ENCODE measurements around the gene EPS8L3.
A peak's percentile ranks its signal among the peaks of the same experiment; 100 is the strongest.
"Not testable (repeated sequence)": the region's sequence is repeated elsewhere in the genome, so short reads cannot be mapped to it uniquely, and the experiment has no call there.

EPS8L3 gene

DNA sequence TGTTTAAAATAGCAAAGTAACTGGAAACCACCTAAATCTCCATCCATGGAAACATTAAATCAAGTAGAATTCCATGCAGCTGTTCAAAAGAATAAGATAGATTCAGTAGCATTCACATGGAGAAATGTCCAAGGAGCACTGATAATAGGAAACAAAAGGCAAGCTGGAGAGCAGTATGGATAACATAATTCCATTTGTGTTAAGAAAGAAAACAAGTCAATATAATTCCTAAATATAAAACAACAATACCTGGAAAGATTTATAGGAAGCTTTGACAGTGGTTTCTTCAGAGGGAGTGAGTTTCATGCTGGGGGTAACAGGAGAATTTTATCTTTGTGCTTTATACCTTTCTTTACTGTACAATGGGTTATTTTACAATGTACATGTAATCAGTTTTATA, 36.6 kb upstream of the EPS8L3 start:
- no peak overlapping the region for H3K27ac ChIP-seq (ENCODE audit: low read length)
- H3K79me2 ChIP-seq (ENCODE audit: low read length) = no peaks in the 10 kb centered on the region
- no peaks in the 10 kb centered on the region for H3K27me3 ChIP-seq (replicated peaks; ENCODE audit: insufficient read depth, low read length)
- no peaks in the 10 kb centered on the region for H4K20me1 ChIP-seq (ENCODE audit: insufficient read depth, low read length)
- H3F3A ChIP-seq (ENCODE audit: insufficient read depth, low read length) = peaks cover 26% of the 10 kb centered on the region
- no peaks in the 10 kb centered on the region for H3K9me2 ChIP-seq (replicated peaks; ENCODE audit: insufficient read depth, low read length)
- no peaks in the 10 kb centered on the region for H3K9me3 ChIP-seq (replicated peaks; ENCODE audit: insufficient read depth, low read length)
- no peak overlapping the region for H3K9ac ChIP-seq (ENCODE audit: low read length)
- DNase-seq = no peak
- H3K36me3 ChIP-seq (replicated peaks; ENCODE audit: insufficient read depth, low read length) = no peaks in the 10 kb centered on the region
- no peak overlapping the region for H3K4me2 ChIP-seq (ENCODE audit: low read depth, low read length)
- no peak overlapping the region for H2AFZ ChIP-seq (ENCODE audit: low read length)
- H3K4me1 ChIP-seq (ENCODE audit: low read length) = peaks cover 36% of the 10 kb centered on the region
- no peak for TF ChIP-seq EZH2phosphoT487 (IDR thresholded peaks at IDR 0.05; ENCODE audit: low read length)
- no peak for TF ChIP-seq CTCF (IDR thresholded peaks at IDR 0.05; ENCODE audit: low read length)
- TF ChIP-seq EZH2 (optimal IDR thresholded peaks at IDR 0.05; ENCODE audit: low read depth, low read length) = no peak
- H3K4me3 ChIP-seq (ENCODE audit: low read length) = no peak overlapping the region

DNA sequence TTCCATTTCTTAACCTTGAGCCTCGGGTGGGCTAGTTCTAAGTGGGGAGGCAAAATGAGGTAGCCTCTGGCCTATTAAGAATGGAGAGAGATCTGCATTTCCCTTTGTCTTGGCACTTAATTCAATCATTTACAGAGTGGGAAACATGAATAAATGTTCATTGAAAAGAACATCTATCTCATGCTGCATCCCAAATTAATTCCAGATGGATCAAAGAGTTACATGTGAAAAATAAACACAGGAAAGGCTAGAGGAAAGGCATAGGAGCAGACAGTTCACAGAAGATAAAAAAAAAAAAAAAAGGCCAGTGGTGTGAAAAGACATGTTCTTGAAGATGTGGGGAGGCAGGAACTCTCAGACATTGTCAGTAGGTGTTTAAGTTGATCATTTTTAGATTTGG, 35.7 kb upstream of the EPS8L3 start:
- Histone ChIP-seq H3K9me3 (replicated peaks; ENCODE audit: insufficient read depth, low read length) (no peaks in the 10 kb centered on the region), H3K9me2 (replicated peaks; ENCODE audit: insufficient read depth, low read length) (no peaks in the 10 kb centered on the region), H3K4me2 (ENCODE audit: low read depth, low read length) (no peak overlapping the region), H3K79me2 (ENCODE audit: low read length) (no peaks in the 10 kb centered on the region), H4K20me1 (ENCODE audit: insufficient read depth, low read length) (no peaks in the 10 kb centered on the region), H3K9ac (ENCODE audit: low read length) (no peak overlapping the region), H3K27me3 (replicated peaks; ENCODE audit: insufficient read depth, low read length) (no peaks in the 10 kb centered on the region), H3K36me3 (replicated peaks; ENCODE audit: insufficient read depth, low read length) (no peaks in the 10 kb centered on the region), H3K4me3 (ENCODE audit: low read length) (no peak overlapping the region), H2AFZ (ENCODE audit: low read length) (no peak overlapping the region), H3F3A (ENCODE audit: insufficient read depth, low read length) (peaks cover 26% of the 10 kb centered on the region), H3K27ac (ENCODE audit: low read length) (no peak overlapping the region), H3K4me1 (ENCODE audit: low read length) (peaks cover 34% of the 10 kb centered on the region)
- no peak for TF ChIP-seq EZH2 (optimal IDR thresholded peaks at IDR 0.05; ENCODE audit: low read depth, low read length)
- no peak for TF ChIP-seq EZH2phosphoT487 (IDR thresholded peaks at IDR 0.05; ENCODE audit: low read length)
- TF ChIP-seq CTCF (IDR thresholded peaks at IDR 0.05; ENCODE audit: low read length) = no peak
- DNase-seq = no peak

- H3K4me3 ChIP-seq (ENCODE audit: low read length); H3F3A ChIP-seq (ENCODE audit: insufficient read depth, low read length); H3K9me3 ChIP-seq (replicated peaks; ENCODE audit: insufficient read depth, low read length); H3K79me2 ChIP-seq (ENCODE audit: low read length); H2AFZ ChIP-seq (ENCODE audit: low read length); H3K9me2 ChIP-seq (replicated peaks; ENCODE audit: insufficient read depth, low read length); DNase-seq; H3K4me2 ChIP-seq (ENCODE audit: low read depth, low read length); H4K20me1 ChIP-seq (ENCODE audit: insufficient read depth, low read length); H3K27ac ChIP-seq (ENCODE audit: low read length); H3K27me3 ChIP-seq (replicated peaks; ENCODE audit: insufficient read depth, low read length); H3K36me3 ChIP-seq (replicated peaks; ENCODE audit: insufficient read depth, low read length); H3K9ac ChIP-seq (ENCODE audit: low read length): not testable (repeated sequence)
- H3K4me1 ChIP-seq (ENCODE audit: low read length) = peaks cover 13% of the 10 kb centered on the region
Measured at GRCh38 chr1:109797303-109797595, 33.5 kb upstream of the EPS8L3 start.

DNA sequence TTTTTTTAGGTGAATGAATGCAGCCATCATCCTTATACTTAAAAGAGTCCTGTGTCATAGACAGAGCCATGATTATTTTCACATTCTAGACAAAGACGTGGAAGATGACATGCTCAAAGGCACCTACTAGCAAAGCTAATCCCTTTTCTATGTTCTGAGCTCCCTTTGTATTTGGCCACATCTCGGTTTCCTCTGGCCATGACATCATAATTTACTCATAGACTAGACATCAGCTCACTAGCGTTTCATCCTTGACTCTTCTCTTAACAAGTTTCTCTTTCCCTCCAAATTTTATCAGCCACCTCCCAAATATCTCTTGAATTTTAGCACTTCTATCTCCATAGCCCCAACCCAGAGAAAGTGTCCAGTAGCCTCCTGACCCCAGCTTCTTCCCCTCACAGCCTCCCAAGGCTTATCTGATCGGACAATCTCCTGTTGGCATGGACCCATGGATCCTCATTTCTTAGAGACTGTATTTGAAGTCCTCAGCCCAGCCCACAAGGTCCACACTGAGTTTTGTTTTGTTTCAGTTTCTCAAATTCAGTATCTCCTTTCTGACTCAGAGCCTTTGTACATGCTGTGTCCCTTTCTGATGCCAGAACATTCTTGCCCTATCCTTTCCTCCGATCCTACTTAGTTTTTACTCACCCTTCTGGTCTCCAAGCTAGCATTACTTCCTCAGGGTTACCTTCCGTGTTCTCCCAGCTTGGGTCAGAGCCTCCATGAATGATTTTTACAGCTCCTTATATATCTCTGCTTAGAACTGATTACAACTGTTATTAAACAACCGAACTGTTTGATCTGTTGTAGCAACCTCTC, 33.0 kb upstream of the EPS8L3 start:
- no peaks in the 10 kb centered on the region for H3K79me2 ChIP-seq (ENCODE audit: low read length)
- H3K4me1 ChIP-seq (ENCODE audit: low read length) = peaks cover 9% of the 10 kb centered on the region
- H3K36me3 ChIP-seq (replicated peaks; ENCODE audit: insufficient read depth, low read length) = no peaks in the 10 kb centered on the region
- no peak for DNase-seq
- H3K9ac ChIP-seq (ENCODE audit: low read length) = no peak overlapping the region
- no peaks in the 10 kb centered on the region for H3K9me3 ChIP-seq (replicated peaks; ENCODE audit: insufficient read depth, low read length)
- peak overlapping the region; percentile 46; the same call in 1 of the 2 replicates for H2AFZ ChIP-seq (ENCODE audit: low read length)
- peak overlapping the region; percentile 18; the same call in 1 of the 2 replicates for H3K4me2 ChIP-seq (ENCODE audit: low read depth, low read length)
- H3K27ac ChIP-seq (ENCODE audit: low read length) = no peak overlapping the region
- no peaks in the 10 kb centered on the region for H3K9me2 ChIP-seq (replicated peaks; ENCODE audit: insufficient read depth, low read length)
- H3F3A ChIP-seq (ENCODE audit: insufficient read depth, low read length) = peaks cover 3% of the 10 kb centered on the region
- no peak overlapping the region for H3K4me3 ChIP-seq (ENCODE audit: low read length)
- H4K20me1 ChIP-seq (ENCODE audit: insufficient read depth, low read length) = no peaks in the 10 kb centered on the region
- no peaks in the 10 kb centered on the region for H3K27me3 ChIP-seq (replicated peaks; ENCODE audit: insufficient read depth, low read length)
- TF ChIP-seq EZH2phosphoT487 (IDR thresholded peaks at IDR 0.05; ENCODE audit: low read length) (no peak), EZH2 (optimal IDR thresholded peaks at IDR 0.05; ENCODE audit: low read depth, low read length) (no peak), CTCF (IDR thresholded peaks at IDR 0.05; ENCODE audit: low read length) (no peak)

Data from MM.1S (cell line).